ENCODE data around the gene GID8. TPM values are rescaled to one million over a fixed set of nuclear protein-coding genes. Genes with fewer than 3 reads are reported as not detected.

GID8 gene
- total and polyA plus RNA-seq, 2 of the 13 experiments (the other 11 are each of a cell fraction or from before 2014, with no cell fraction given), result 39.6 to 59.8 TPM

- DNase-seq (ENCODE audit: low spot score) (no peak), ATAC-seq (no peak), FAIRE-seq (no peak)
- no peak overlapping the region for H2AFZ ChIP-seq (ENCODE audit: low read length)
- H3K79me2 ChIP-seq (ENCODE audit: insufficient read depth, low read length), result peaks cover 100% of the 10 kb centered on the region
- H3K9ac ChIP-seq (ENCODE audit: insufficient read depth, low read depth, low read length), result no peak overlapping the region
- intact Hi-C loops (cut with micrococcal nuclease; ENCODE audit: unreplicated experiment) (no loop called here), in situ Hi-C loops (cut with HindIII; ENCODE audit: extremely low pct_ligation_motif_present, low pct_unique_long_range_greater_than_20kb) (no loop called here)
- H3K4me2 ChIP-seq (ENCODE audit: low read depth, low read length), result peak overlapping the region; percentile 1; the same call in 1 of the 2 replicates
- H3K36me3 ChIP-seq (replicated peaks in 1 of 2; ENCODE audit: control insufficient read depth in 1 of 2, insufficient read depth in 2 of 2, low read length in 2 of 2), result peaks cover 4 to 10% of the 10 kb centered on the region in 2 experiments; a peak in 3 of 5 replicates
- BruUV-seq (replicated peaks), result no TSS peak
- no peaks in the 10 kb centered on the region for H3K9me3 ChIP-seq (ENCODE audit: low read length)
- peak overlapping the region; percentile 93 for H3K27ac ChIP-seq (ENCODE audit: extremely low read length, insufficient read depth, low read length)
- no peak for TF ChIP-seq YEATS4 (CRISPR knock-in tag; IDR thresholded peaks at IDR 0.05; ENCODE audit: borderline replicate concordance)
- no peak for TF ChIP-seq ZNF605 (CRISPR knock-in tag; IDR thresholded peaks at IDR 0.05)
- TF ChIP-seq ELF4 (CRISPR knock-in tag; IDR thresholded peaks at IDR 0.05; ENCODE audit: borderline replicate concordance), result 0 out of 2 replicates have a peak, but pooled peaks have one; percentile 31
- peak; percentile 90 for TF ChIP-seq RBM22 (optimal IDR thresholded peaks at IDR 0.05; ENCODE audit: low read length)
- H3K4me3 ChIP-seq (replicated peaks in 1 of 3; ENCODE audit: insufficient read depth in 1 of 3, low read depth in 2 of 3, low read length in 3 of 3), result no peak overlapping the region
- POLR2A ChIA-PET, result interaction anchor here (1.1 to 1.4 kb wide), 3 partner anchors 19 to 35 kb away, joined by 3 to 10 read pairs (median 4); partner anchors contain the start of gene GID8
- H3K27me3 ChIP-seq (ENCODE audit: control insufficient read depth in 1 of 2, insufficient read depth in 2 of 2, low read length in 2 of 2), result no peaks in the 10 kb centered on the region
- CTCF ChIA-PET (ENCODE audit: low intra/inter-chr PET ratio, low total read pairs), result interaction anchor here (1.7 kb wide), 1 partner anchor 12 kb away, joined by 6 read pairs; no protein-coding TSS in a partner anchor
- peaks cover 98% of the 10 kb centered on the region for H3K4me1 ChIP-seq (ENCODE audit: insufficient read depth, low read length)
- WGBS (ENCODE audit: low lambda C conversion rate), result 89% methylated on average over 6 of the region's 6 CpGs
- peaks cover 89% of the 10 kb centered on the region for H4K20me1 ChIP-seq (ENCODE audit: insufficient read depth, low read length)
Measured at GRCh38 chr20:62918831-62919230, 19.1 kb upstream of the GID8 start.

GRCh38 chr20:62920039-62920645, 17.8 kb upstream of the GID8 start:
- no peak overlapping the region for H3K9ac ChIP-seq (ENCODE audit: insufficient read depth, low read depth, low read length)
- H3K27ac ChIP-seq (ENCODE audit: extremely low read length, insufficient read depth, low read length), result peak overlapping the region; percentile 31
- H3K4me2 ChIP-seq (ENCODE audit: low read depth, low read length), result peak overlapping the region; percentile 48
- H4K20me1 ChIP-seq (ENCODE audit: insufficient read depth, low read length), result peaks cover 89% of the 10 kb centered on the region
- WGBS (ENCODE audit: low lambda C conversion rate), result 90% methylated on average over 10 of the region's 10 CpGs
- POLR2A ChIA-PET, result interaction anchor here (1.0 to 1.9 kb wide), 5 partner anchors 15 to 58 kb away, joined by 3 to 6 read pairs (median 3); partner anchors contain the start of gene TCFL5
- H3K79me2 ChIP-seq (ENCODE audit: insufficient read depth, low read length), result peaks cover 100% of the 10 kb centered on the region
- CTCF ChIA-PET (ENCODE audit: low intra/inter-chr PET ratio, low total read pairs), result interaction anchor here (1.8 to 2.2 kb wide), 2 partner anchors 13 to 20 kb away, joined by 13 to 17 read pairs; no protein-coding TSS in a partner anchor
- no peak for ATAC-seq
- H3K4me3 ChIP-seq (replicated peaks in 1 of 3; ENCODE audit: insufficient read depth in 1 of 3, low read depth in 2 of 3, low read length in 3 of 3), result no peak overlapping the region
- peaks cover 0 to 2% of the 10 kb centered on the region in 2 experiments; a peak in 1 of 5 replicates for H3K27me3 ChIP-seq (ENCODE audit: control insufficient read depth in 1 of 2, insufficient read depth in 2 of 2, low read length in 2 of 2)
- no TSS peak for BruUV-seq (replicated peaks)
- H2AFZ ChIP-seq (ENCODE audit: low read length), result no peak overlapping the region
- no peaks in the 10 kb centered on the region for H3K9me3 ChIP-seq (ENCODE audit: low read length)
- H3K36me3 ChIP-seq (replicated peaks in 1 of 2; ENCODE audit: control insufficient read depth in 1 of 2, insufficient read depth in 2 of 2, low read length in 2 of 2), result peaks cover 0 to 6% of the 10 kb centered on the region in 2 experiments; a peak in 1 of 5 replicates
- FAIRE-seq, result no peak
- intact Hi-C loops (cut with micrococcal nuclease; ENCODE audit: unreplicated experiment) (no loop called here), in situ Hi-C loops (cut with HindIII; ENCODE audit: extremely low pct_ligation_motif_present, low pct_unique_long_range_greater_than_20kb) (no loop called here)
- no peak for DNase-seq (ENCODE audit: low spot score)
- H3K4me1 ChIP-seq (ENCODE audit: insufficient read depth, low read length), result peaks cover 86% of the 10 kb centered on the region
- no peak for TF ChIP-seq HMGXB4 (CRISPR knock-in tag; IDR thresholded peaks at IDR 0.05; ENCODE audit: borderline replicate concordance in 1 of 2, low read depth in 1 of 2)
- TF ChIP-seq POLR2A (IDR thresholded peaks at IDR 0.05; ENCODE audit: insufficient read depth in 1 of 2, low read depth in 2 of 2, low read length in 2 of 2), result peak in 1 of 2 experiments; percentile 23; a peak in 1 of 4 replicates
- no peak for TF ChIP-seq ZNF143 (CRISPR knock-in tag; IDR thresholded peaks at IDR 0.05)
- 0 out of 2 replicates have a peak, but pooled peaks have one; percentile 43 for TF ChIP-seq E2F2 (CRISPR knock-in tag; IDR thresholded peaks at IDR 0.05; ENCODE audit: borderline replicate concordance)
- TF ChIP-seq BCL3 (CRISPR knock-in tag; IDR thresholded peaks at IDR 0.05), result 0 out of 2 replicates have a peak, but pooled peaks have one; percentile 46
- TF ChIP-seq SNAPC2 (CRISPR knock-in tag; IDR thresholded peaks at IDR 0.05), result 0 out of 2 replicates have a peak, but pooled peaks have one; percentile 30
